NOMO-1 treated with DMSO at 0.1 percent for 48 hours (cell line): Measurements from ENCODE around the gene ZBTB7C.

Source experiments
- DNase-seq: peaks from one replicate; lab custom pipeline; 2025; ENCODE audit not compliant: unreplicated experiment; lab: John Stamatoyannopoulos, UW

Gene ZBTB7C

GRCh38 chr18:48263914-48264902, 145.0 kb downstream of the ZBTB7C start:
- DNase-seq: no peak

- no peak for DNase-seq
Measured at GRCh38 chr18:48263192-48263853, 145.9 kb downstream of the ZBTB7C start.

GRCh38 chr18:48260237-48260636, 148.9 kb downstream of the ZBTB7C start:
- DNase-seq: no peak

GRCh38 chr18:48256848-48257247, 152.3 kb downstream of the ZBTB7C start:
- DNase-seq: no peak

- no peak for DNase-seq
Measured at GRCh38 chr18:48254077-48254602, 155.0 kb downstream of the ZBTB7C start.

GRCh38 chr18:48252525-48252924, 156.7 kb downstream of the ZBTB7C start:
- DNase-seq: no peak

GRCh38 chr18:48250918-48251317, 158.3 kb downstream of the ZBTB7C start:
- DNase-seq: no peak

GRCh38 chr18:48250362-48250907, 158.7 kb downstream of the ZBTB7C start:
- DNase-seq: no peak

GRCh38 chr18:48249854-48250253, 159.3 kb downstream of the ZBTB7C start:
- DNase-seq: no peak

- no peak for DNase-seq
Measured at GRCh38 chr18:48244530-48244929, 164.7 kb downstream of the ZBTB7C start.

GRCh38 chr18:48238636-48239035, 170.5 kb downstream of the ZBTB7C start:
- no peak for DNase-seq

GRCh38 chr18:48238206-48238605, 171.0 kb downstream of the ZBTB7C start:
- no peak for DNase-seq

GRCh38 chr18:48236822-48237221, 172.4 kb downstream of the ZBTB7C start:
- DNase-seq: no peak

GRCh38 chr18:48230467-48231113, 178.6 kb downstream of the ZBTB7C start:
- peak; percentile 67 for DNase-seq

GRCh38 chr18:48229552-48229981, 179.6 kb downstream of the ZBTB7C start:
- DNase-seq: no peak

- no peak for DNase-seq
Measured at GRCh38 chr18:48228841-48229240, 180.3 kb downstream of the ZBTB7C start.

GRCh38 chr18:48228301-48228715, 180.9 kb downstream of the ZBTB7C start:
- DNase-seq: no peak

- no peak for DNase-seq
Measured at GRCh38 chr18:48227206-48227605, 182.0 kb downstream of the ZBTB7C start.

GRCh38 chr18:48226401-48226800, 182.8 kb downstream of the ZBTB7C start:
- no peak for DNase-seq

GRCh38 chr18:48222118-48222517, 187.1 kb downstream of the ZBTB7C start:
- DNase-seq: peak; percentile 4
